SK-N-DZ (cell line): ENCODE data around the gene JARID2.

ENCODE experiments used
- DNase-seq: peaks from one replicate; pipeline ENCODE4 v3.0.0-alpha.2; 2015; ENCODE audit warnings: low spot score

The JARID2 gene

GRCh38 chr6:15264412-15264811, 18.5 kb downstream of the JARID2 start:
- DNase-seq: no peak

- DNase-seq: no peak
Observed at GRCh38 chr6:15264902-15265761, 19.3 kb downstream of the JARID2 start.

- DNase-seq: no peak
Observed at GRCh38 chr6:15265787-15266186, 19.9 kb downstream of the JARID2 start.

- no peak for DNase-seq
Observed at GRCh38 chr6:15266423-15266996, 20.6 kb downstream of the JARID2 start.

GRCh38 chr6:15267221-15267620, 21.4 kb downstream of the JARID2 start:
- DNase-seq: no peak

DNA sequence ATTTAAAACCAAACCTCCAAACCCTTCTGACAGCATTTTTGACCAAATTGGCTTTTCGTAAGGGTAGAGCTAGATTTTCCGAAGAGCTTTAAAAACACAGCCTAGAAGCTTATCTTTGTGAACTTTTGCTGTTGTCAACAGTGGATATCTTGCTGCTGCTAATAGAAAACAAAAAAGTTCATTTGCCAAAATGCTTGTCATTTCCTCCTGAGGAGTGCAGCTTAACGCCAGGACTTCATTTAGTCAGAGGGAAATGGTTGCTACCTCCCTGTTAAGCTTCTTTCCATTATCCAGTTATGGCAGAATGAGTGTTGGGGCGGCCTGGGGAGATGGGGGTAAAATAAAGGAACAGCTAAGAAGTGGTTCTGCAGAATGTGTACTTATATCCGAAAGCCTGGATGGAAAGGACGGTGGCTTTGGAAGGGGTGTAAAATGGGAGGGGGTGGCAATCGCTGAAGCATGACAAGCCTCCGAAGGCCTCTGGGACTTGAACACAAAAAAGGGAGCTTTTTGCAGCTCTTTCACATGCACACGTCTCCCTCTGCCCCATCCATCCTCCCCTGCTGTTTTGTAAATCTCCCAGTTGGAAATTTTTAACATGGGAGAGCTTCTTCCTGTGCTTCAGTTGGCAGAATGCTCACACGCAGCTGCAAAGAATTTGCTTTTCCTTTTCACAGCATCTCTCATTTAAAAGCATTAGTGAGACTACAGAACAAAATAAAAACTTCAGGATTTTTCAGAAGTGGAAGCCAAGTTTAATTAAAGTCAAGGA, 22.5 kb downstream of the JARID2 start:
- DNase-seq: no peak

- no peak for DNase-seq
Observed at GRCh38 chr6:15269011-15269410, 23.1 kb downstream of the JARID2 start.

DNA sequence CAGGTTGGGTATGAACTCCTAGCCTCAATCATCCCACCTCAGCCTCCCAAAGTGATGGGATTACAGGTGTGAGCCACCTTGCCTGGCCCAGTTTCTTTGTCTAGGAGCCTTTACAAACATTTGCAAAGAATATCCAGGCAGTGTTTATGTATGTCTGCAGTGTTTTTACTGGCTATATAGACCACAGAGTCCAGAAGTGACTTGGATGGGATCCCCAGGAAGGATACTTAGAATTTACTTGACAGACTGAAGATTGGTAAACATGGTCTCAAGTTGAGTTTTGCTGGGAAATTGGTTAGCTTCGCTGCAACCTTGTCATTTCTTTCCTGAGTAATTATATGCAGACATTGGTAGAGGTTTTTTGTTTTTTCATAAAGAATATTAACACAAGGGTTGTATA, 23.8 kb downstream of the JARID2 start:
- DNase-seq: no peak

DNA sequence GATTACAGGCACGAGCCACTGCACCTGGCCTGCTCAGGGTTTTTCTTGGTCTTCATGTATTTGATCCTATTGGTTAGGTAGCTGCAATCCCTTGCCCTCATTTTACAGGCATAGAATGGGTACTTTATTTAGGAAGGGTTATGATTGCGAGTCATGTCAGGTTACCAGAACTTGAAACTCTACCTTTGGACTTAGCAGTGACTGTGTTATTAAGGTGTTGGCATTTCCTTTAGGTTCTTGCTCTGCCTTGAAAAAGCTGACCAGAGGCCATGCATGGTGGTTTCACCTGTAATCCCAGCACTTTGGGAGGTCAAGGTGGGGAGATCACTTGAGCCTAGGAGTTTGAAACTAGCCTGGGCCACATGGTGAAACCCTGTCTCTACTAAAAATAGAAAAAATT, 24.5 kb downstream of the JARID2 start:
- no peak for DNase-seq

- no peak for DNase-seq
Observed at GRCh38 chr6:15272562-15272961, 26.7 kb downstream of the JARID2 start.

DNA sequence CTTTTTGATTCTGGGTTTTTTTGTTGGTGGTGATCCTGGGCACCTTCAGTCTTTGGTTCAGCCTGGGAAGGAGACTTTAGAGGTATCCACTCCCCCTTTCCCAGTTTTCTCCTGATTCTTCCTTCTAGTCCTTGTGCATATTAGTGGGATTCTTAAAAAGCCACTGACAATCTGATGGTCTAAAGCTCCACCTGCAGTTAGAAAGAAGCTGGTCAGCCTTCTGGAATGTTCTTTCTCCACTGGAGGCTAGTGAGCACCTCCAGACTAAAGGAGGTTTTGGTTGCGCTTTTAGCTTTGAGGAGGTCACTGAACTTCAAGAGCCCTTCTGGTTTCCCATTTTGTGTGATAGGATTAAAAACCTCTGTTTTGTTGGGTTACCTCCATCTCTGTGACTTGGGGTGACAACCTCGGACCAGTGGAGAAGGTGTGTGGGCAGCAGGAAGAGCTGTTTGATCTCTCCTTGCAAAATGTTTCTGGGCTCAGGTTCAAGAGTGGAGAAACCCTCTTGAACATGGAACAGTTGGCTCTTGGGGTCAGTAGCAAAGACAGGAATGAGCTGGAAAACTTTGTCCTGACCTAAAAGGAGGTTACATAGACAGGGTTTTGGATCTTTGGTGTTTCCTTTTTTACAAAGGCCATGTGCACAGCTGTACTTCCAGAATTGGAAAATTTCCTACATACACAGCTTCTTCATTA, 29.0 kb downstream of the JARID2 start:
- DNase-seq: no peak

DNA sequence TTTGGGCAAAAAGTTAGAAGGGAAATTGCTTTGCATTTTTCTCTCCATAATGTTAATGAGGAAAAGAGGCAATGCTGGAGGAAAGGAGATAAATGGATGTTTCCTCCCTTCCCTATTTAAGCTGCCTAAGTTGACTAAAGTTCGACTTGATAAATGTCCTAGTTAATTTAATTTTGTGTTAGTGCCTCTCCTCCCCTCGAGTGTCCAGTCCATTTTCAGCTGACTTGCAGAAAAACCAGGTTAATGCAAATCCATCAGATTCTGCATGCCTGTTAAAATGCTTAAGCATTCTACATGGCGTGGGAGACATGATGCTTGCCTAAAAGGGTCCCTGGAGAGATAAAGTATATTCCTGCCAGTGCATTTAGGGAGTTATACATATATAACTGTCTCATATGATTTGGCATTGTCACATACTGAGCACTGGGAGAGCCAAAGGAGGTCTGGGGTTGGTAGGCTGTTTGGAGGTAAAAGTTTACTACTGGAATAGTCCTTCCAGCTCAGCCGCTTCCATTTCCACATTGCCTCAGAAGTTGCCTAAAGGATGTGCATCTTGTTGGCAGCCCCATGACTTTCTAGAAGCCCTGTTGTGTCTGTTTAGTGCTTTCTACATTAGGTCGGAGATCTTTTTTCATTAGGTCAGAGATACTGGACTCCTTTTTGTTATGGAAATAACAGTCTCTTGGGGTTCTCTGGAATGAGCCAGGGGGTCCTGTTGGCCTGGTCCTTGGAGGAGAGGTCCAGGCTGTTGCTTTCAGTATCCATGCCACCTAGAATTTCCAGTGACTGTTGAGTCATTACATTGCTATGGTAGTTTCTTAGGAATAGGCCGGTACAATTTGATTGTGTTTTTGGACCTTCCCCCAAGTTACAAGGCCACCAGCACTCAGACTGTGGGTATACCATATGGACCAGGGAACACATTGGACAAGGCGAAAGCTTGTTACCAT, 30.4 kb downstream of the JARID2 start:
- DNase-seq: peak; percentile 33

DNA sequence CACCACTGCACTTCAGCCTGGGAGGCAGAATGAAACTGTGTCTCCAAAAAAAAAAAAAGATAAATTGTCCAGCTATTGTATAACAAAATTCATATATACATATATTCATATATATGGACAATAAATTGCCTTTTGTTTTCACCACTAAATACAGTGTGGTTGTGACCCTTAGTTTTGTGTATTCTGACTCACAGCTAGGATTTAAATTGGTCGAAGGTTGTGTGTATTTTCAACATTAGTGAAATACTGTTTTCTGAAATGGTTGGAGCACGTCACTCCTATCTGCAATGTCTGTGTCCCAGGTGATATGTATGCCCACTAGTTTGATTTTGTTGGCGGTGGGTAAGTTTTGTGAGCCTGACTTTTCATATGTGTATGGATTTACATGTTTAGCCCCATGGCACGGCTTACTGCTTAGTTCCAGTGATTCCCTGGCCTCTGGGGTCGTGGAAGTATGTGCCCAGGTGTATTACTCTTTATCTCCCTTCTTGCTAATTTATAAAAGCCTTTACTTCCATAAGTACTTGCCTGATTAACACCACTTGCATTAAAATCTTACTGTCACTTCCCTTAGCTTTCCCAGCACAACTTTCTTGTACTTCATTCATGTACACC, 33.3 kb downstream of the JARID2 start:
- no peak for DNase-seq

DNA sequence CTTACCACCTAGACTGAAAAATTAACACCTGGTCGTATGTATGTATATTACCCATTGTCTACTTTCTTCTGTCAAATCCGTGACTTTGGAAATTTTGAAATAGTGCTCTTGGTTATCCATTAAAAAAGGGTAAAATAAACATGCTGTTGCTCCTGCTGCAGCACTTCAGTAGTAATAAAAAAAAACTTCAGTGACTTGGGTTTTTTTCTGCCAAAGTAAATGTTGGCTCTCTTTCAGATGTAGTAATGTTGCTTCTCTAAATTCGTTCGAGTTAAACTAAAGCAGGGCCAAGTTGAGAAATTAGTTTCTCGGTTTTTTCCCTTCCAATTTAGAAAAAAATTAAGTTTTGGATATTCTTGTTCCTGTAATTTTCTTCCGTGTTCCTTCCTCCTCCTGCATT, 34.2 kb downstream of the JARID2 start:
- DNase-seq: no peak

DNA sequence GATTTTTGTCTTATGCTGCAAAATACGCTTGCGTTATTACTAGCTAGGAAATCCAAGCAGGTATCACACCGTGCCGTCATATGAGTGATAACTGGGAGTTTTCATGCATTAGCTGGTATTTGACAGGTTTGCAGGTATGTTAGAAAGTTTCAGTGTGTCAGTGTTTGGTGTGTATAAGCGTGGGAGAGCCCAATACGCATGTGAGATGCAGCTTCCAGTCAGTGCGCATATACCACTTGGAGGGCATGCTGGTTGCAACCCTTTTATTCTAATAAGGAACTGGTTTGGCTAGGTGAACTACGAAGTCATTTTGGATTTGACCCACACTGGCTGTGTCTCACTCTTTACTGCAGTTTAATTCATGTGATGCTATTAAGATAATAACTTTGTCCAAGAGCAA, 35.1 kb downstream of the JARID2 start:
- no peak for DNase-seq

DNA sequence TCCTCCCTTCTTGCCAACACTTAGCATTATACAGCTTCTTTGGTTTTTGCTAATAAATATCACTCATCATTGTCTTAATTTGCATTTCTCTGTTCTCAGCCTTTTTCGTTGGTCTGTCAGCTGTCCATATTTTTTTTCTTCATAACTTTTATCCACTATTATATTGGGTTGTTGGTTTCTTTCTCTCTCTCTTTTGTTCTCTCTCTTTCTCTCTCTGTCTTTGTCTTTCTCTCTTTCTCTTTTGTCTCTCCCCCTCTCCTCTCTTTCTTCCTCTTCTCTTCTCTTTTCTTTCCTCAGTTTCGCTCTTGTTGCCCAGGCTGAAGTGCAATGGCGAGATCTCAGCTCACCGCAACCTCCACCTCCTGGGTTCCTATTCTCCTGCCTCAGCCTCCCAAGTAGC, 36.5 kb downstream of the JARID2 start:
- no peak for DNase-seq

GRCh38 chr6:15283986-15284361, 38.1 kb downstream of the JARID2 start:
- no peak for DNase-seq

- no peak for DNase-seq
Observed at GRCh38 chr6:15284743-15285142, 38.9 kb downstream of the JARID2 start.

GRCh38 chr6:15285682-15286294, 39.9 kb downstream of the JARID2 start:
- no peak for DNase-seq
